IPS-20b (cell line): ENCODE measurements around the gene ARFGEF3.

Source experiments
- H3K27ac ChIP-seq: one replicate; pipeline ENCODE4 v1.5.1; 2013; ENCODE audit warnings: low read length
- H3K27me3 ChIP-seq: 2 replicates; pipeline ENCODE4 v1.6.1; 2013; ENCODE audit warnings: mild to moderate bottlenecking, low read length, inconsistent platforms; ENCODE audit not compliant: insufficient read depth
- H3K36me3 ChIP-seq: 2 replicates; pipeline ENCODE4 v1.6.1; 2013; ENCODE audit warnings: low read depth, mild to moderate bottlenecking, inconsistent platforms, low read length, moderate library complexity; ENCODE audit not compliant: insufficient read depth
- H3K4me1 ChIP-seq: 2 replicates; pipeline ENCODE4 v1.6.1; 2013; ENCODE audit warnings: mild to moderate bottlenecking, control low read depth, inconsistent platforms, low read length, moderate library complexity; ENCODE audit not compliant: insufficient read depth
- H3K4me3 ChIP-seq: 2 replicates; pipeline ENCODE4 v1.5.1; 2013; ENCODE audit warnings: mild to moderate bottlenecking, low read length, inconsistent platforms
- H3K9ac ChIP-seq: 2 replicates; pipeline ENCODE4 v1.6.1; 2013; ENCODE audit warnings: low read depth, mild to moderate bottlenecking, inconsistent platforms, low read length, moderate library complexity
- H3K9me3 ChIP-seq: 2 replicates; pipeline ENCODE4 v1.6.1; 2013; ENCODE audit warnings: mild to moderate bottlenecking, low read depth, low read length, inconsistent platforms; ENCODE audit not compliant: insufficient read depth

Gene ARFGEF3

DNA sequence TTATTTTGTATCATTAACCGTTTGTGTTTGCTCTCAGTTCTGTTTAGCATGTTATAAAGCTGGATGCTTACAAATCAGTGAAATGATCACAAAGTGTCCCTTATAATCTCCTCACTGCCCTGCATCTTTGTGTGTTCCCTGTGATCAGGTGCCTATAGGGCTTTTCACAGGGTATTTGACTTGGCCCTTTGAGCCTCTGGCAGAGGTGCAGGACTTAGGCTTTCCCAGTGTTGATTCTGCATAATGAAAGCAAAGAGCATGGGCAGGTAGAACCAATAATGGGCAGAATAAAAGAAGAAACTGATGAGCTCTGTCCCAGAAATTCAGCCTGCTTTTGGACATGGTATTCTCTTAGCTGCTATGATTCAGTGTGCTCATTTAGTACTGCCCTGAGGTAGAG lies 73.5 kb downstream of the ARFGEF3 start:
- H3K36me3 ChIP-seq = no peaks in the 10 kb centered on the region

DNA sequence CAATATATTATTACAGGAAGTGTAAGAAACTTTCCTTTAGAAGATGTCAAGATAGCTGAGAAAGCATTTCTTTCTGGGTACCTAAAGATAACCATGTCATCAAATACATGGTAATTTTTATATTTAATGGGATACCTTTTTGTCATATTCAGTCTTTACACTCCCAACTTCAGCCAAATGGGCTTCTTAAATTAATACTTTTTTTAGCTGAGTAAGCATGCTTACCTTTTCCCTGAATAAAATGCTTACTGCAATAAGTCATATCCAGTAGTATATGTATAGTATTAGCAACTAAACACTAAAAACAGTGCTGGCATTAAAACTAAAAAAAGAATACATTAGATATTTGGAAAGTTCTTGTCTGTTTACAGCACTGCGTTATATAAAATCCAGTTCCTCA lies 74.0 kb downstream of the ARFGEF3 start:
- Histone ChIP-seq H3K36me3 (no peaks in the 10 kb centered on the region), H3K9ac (no peak overlapping the region), H3K9me3 (no peaks in the 10 kb centered on the region), H3K27ac (no peak overlapping the region), H3K4me3 (no peak overlapping the region), H3K4me1 (peaks cover 11% of the 10 kb centered on the region; the same call in 1 of the 2 replicates), H3K27me3 (no peaks in the 10 kb centered on the region)

More for the DNA sequence above, 73.5 kb downstream of the ARFGEF3 start:
- Histone ChIP-seq H3K27ac (no peak overlapping the region), H3K9ac (no peak overlapping the region), H3K9me3 (no peaks in the 10 kb centered on the region), H3K4me1 (peaks cover 6% of the 10 kb centered on the region; the same call in 1 of the 2 replicates), H3K4me3 (no peak overlapping the region), H3K27me3 (no peaks in the 10 kb centered on the region)

DNA sequence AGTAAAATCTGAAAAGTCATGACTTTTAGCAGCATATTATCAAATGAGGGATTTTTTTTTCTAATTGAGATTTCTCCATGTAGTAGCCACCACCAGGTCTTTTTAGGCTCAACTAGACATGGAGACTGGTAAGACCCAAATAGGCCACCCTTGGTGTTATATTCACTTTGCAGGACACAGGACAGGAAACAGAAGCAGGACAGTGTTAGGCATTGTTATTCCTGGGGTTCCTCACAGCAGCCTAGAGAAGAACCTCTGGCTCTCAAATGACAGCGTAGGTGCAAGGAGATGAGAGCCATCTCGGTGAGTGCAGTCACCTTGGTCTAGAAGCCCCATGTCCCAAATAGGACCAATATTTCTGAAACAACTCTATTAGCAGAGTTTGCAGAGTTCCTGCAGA lies 75.7 kb downstream of the ARFGEF3 start:
- Histone ChIP-seq H3K27ac (no peak overlapping the region), H3K9me3 (no peaks in the 10 kb centered on the region), H3K4me3 (no peak overlapping the region), H3K4me1 (peaks cover 11% of the 10 kb centered on the region; the same call in 1 of the 2 replicates), H3K9ac (no peak overlapping the region), H3K36me3 (no peaks in the 10 kb centered on the region), H3K27me3 (no peaks in the 10 kb centered on the region)

DNA sequence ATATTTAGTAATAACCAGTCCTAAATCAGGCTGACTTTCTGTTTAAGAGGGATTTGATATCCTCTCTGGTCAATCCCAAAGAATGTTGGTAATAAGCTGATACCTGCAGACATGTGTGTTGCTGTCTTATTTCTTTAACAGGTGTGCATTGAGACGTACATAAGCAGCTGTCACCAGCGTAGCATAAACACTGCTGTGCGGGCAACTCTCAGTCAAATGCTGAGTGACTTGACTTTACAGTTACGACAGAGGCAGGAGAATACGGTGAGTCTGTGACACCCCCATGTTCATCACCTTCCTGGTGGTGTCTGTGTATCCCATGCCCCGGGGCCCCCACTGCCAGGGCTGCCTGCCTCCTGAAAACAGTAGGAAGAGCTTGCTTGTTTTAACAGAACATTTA lies 76.6 kb downstream of the ARFGEF3 start:
- Histone ChIP-seq H3K4me3 (no peak overlapping the region), H3K27me3 (no peaks in the 10 kb centered on the region), H3K27ac (no peak overlapping the region), H3K36me3 (no peaks in the 10 kb centered on the region), H3K9me3 (no peaks in the 10 kb centered on the region), H3K9ac (no peak overlapping the region), H3K4me1 (peaks cover 11% of the 10 kb centered on the region; the same call in 1 of the 2 replicates)

DNA sequence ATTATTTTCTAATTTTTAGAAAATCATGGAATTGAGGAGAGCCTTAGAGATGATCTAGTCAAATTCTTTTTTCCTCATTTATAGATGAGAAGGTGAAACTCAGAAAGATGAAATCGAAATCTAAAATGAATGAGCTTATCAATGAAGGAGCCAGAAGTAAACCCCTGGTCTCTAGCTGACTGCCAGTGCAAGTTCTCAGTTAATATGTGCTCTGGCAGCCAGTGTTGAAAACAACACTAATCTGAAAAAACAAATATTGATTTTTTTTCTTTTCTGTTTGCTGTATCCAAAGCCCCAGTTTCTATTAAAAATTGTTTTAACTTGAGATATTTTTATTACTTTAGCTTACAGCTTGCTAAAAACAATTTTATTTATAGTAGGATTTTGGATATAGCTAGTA lies 78.0 kb downstream of the ARFGEF3 start:
- Histone ChIP-seq H3K27me3 (no peaks in the 10 kb centered on the region), H3K36me3 (no peaks in the 10 kb centered on the region), H3K27ac (no peak overlapping the region), H3K4me1 (peaks cover 11% of the 10 kb centered on the region; the same call in 1 of the 2 replicates), H3K4me3 (no peak overlapping the region), H3K9me3 (no peaks in the 10 kb centered on the region), H3K9ac (no peak overlapping the region)

DNA sequence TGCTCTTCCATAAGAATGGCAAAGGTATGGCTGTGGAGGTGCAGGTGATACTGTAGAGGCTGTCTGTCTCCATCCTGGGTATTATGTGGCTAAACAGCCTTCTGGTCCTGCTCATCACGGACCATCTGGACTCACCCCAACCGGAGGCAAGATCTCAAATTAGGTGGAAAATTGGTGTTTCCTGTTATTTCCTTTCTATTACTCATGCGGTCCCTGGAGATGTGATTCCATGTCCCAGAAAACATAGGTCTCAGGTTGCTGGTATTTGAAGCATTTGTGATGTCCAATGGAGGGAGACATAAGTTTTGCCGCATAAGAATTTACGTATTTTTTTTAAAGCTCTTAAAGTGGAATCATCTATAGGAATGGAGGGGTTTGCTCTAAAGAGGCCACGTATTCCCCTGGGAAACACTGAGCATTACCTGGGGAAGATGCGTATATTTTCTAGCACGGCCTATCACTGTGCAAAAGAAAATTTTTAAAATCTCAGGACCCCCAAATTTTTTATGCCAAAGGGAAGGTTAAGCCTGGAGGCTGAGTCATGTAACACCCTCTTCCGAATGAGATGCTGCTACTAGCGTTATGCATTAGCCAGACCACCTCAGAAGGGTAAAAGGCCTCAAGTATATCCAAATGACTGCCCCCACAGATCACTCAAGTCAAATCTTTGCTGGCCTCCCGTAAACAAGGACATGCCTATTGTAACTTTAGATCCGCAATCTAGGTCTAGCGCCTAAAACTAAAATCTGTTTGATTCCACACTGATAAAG lies 78.9 kb downstream of the ARFGEF3 start:
- Histone ChIP-seq H3K4me1 (peaks cover 11% of the 10 kb centered on the region; the same call in 1 of the 2 replicates), H3K27ac (no peak overlapping the region), H3K9ac (no peak overlapping the region), H3K36me3 (no peaks in the 10 kb centered on the region), H3K27me3 (no peaks in the 10 kb centered on the region), H3K4me3 (no peak overlapping the region), H3K9me3 (no peaks in the 10 kb centered on the region)

DNA sequence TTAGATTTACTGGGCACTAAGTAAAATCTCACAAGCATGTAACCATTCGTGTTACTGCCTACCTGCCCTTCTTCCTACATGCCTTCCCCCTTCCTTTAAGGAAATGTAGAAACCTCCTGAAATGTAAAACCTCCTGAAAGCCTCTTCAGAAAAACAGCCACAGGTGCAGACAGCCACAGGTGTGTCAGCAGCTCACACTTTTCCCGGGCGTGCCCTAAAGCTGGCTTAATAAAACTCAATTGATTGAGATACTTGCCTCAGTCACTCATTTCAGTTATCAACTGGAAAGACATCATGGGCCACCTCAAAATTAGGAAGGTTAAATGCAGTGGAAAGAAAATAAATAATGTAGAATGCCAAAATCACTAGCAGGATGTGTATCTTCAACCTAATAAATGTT lies 79.6 kb downstream of the ARFGEF3 start:
- Histone ChIP-seq H3K4me3 (no peak overlapping the region), H3K4me1 (peaks cover 11% of the 10 kb centered on the region; the same call in 1 of the 2 replicates), H3K27ac (no peak overlapping the region)

DNA sequence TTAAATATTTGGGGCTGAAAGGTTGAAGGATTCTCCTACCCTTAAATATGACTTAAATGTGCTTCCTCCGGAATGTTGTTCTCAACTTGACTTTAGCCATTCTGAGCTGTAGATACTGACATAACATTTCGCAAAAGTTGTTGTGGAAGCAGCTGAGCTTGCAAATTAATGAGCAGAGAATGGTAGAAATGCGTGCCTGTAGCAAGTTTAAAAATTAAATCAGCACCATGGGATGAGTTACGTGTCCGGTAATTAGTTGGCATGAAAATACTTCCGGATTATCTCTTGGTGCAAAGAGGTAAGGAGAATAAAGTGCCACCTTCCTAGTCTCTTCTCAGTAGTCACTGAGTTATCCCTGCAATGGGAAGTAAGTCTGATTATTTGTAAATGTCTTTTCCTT lies 80.2 kb downstream of the ARFGEF3 start:
- Histone ChIP-seq H3K27ac (no peak overlapping the region), H3K9me3 (no peaks in the 10 kb centered on the region), H3K4me1 (peaks cover 11% of the 10 kb centered on the region; the same call in 1 of the 2 replicates), H3K36me3 (no peaks in the 10 kb centered on the region), H3K9ac (no peak overlapping the region), H3K27me3 (no peaks in the 10 kb centered on the region), H3K4me3 (no peak overlapping the region)

More for the DNA sequence above, 79.6 kb downstream of the ARFGEF3 start:
- H3K9me3 ChIP-seq = no peaks in the 10 kb centered on the region
- no peaks in the 10 kb centered on the region for H3K27me3 ChIP-seq
- H3K9ac ChIP-seq = no peak overlapping the region
- no peaks in the 10 kb centered on the region for H3K36me3 ChIP-seq

DNA sequence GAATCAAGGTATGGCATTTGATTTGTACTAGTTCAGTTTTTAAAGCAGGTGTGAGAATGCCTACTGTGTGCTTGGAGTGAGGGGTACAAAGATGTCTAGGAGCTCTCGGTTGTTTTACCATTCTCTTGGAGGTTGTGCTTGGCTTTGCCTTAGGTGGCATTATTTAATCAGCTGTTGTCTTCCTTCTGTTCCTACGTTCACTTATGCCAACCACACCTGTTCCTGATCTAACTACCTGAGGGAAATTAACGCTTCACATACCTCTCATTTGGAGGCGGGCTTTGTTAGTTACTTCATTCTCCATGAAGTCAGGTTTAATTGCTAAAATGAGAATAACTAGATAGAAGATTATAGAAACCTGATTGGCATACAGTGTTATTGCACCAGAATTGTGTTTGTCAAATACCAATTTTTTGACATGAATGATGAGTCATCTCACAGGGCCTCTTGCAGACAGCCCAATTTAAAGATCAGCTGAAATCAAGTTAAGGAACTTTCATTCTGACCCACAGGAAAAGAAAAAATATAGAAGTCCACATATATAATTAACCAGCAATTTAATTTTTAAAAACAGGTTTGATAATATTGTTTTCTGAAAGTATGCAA lies 81.4 kb downstream of the ARFGEF3 start:
- H3K27ac ChIP-seq = no peak overlapping the region
- no peak overlapping the region for H3K9ac ChIP-seq
- no peaks in the 10 kb centered on the region for H3K36me3 ChIP-seq
- peaks cover 4% of the 10 kb centered on the region; the same call in 1 of the 2 replicates for H3K4me1 ChIP-seq
- H3K9me3 ChIP-seq = no peaks in the 10 kb centered on the region
- H3K27me3 ChIP-seq = no peaks in the 10 kb centered on the region
- no peak overlapping the region for H3K4me3 ChIP-seq

DNA sequence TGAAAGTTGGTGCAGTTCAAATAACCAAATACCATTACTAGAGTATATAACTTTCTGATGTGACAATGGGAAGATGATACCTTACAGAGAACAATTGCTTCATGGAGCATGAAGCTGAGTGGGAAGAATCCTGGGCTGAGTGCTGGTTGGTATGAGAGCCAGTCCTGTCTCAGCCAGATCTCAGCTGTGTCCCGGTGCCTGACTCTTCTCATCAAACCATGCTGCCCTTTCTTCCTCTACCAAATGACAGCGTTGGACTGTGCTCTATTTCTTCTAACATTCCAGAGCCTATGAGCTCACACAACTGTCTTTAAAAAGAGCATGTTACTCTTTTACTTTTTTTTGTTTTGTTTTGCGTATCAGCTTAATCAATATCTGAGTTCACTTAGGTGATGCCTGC lies 84.0 kb downstream of the ARFGEF3 start:
- no peaks in the 10 kb centered on the region for H3K9me3 ChIP-seq
- no peaks in the 10 kb centered on the region for H3K4me1 ChIP-seq
- no peak overlapping the region for H3K27ac ChIP-seq

DNA sequence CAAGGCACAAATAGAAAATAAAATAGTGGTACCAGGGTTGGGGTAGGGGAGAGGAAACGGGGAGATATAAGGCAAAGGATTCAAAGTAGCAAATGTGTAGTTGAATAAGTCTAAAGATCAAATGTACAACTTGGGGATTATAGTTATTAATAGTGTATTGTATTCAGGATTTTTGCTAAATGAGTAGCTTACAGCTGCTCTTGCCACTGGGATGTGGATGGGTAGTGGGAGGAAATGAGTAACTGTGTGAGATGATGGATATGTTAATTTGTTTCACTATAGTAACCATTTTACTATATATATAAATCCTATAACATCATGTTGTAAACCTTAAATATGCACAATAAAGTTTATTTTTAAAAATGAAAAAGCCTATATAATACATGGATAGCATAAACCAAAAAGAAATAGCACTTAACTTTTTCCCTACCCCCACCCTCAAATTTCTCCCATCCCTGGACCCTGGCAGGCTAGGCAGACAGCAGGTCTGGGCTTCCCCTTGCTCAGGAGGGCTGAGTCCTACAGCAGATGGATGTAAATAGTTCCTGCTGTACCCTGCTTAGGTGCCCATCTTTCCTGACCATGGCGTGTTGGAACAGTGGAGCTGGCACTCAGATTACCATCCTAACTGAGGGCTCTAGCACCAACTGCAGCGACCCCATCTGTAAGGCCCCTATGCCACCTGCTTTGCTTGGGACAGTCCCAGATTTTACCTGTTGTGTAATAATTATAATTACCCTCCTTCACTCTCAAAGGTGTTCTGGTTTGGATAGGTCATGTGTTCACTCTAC lies 85.1 kb downstream of the ARFGEF3 start:
- Histone ChIP-seq H3K4me1 (no peaks in the 10 kb centered on the region), H3K9me3 (no peaks in the 10 kb centered on the region), H3K27ac (no peak overlapping the region), H3K4me3 (no peak overlapping the region), H3K27me3 (no peaks in the 10 kb centered on the region), H3K36me3 (no peaks in the 10 kb centered on the region), H3K9ac (no peak overlapping the region)

More for the DNA sequence above, 84.0 kb downstream of the ARFGEF3 start:
- Histone ChIP-seq H3K4me3 (no peak overlapping the region), H3K9ac (no peak overlapping the region), H3K36me3 (no peaks in the 10 kb centered on the region), H3K27me3 (no peaks in the 10 kb centered on the region)
